Upper lobe of left lung (tissue), 4 donors: ENCODE measurements around the gene ID2.

Experiments
- EP300 ChIP-seq, 4 donors: sonication (generic); formaldehyde crosslinking; IDR thresholded peaks; one replicate each; pipeline ENCODE4 v1.5.1; 2017; ENCODE audit warnings: antibody characterized with exemption in 4 of 4, control low read depth in 2 of 4
- POLR2A ChIP-seq, 4 donors: fragments of 450-650 bp; IDR thresholded peaks; one replicate each; pipeline ENCODE4 v1.5.1; 2016 to 2017; ENCODE audit warnings: antibody characterized with exemption in 4 of 4, mild to moderate bottlenecking in 2 of 4

DNA sequence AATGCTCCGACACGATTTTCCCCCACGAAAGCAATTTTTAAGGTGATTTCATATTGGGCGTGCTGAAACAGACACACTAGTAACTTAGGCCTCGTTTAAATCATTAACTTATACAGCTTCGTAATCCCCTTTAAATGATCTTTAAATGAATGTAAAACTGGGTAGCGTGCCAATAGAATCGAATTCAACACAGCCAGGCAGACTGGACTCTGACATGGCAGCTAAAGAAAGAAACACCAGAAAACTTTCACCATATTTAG is 2.4 kb upstream of the ID2 start:
- TF ChIP-seq POLR2A (IDR thresholded peaks at IDR 0.05) (no peak), EP300 (IDR thresholded peaks at IDR 0.05) (no peak)
